IMR-90 (cell line): ENCODE data around the gene PRKAR1B. TPM values are rescaled to one million over a fixed set of nuclear protein-coding genes. Genes with fewer than 3 reads are reported as not detected.

Experiments
- ATAC-seq: fragments of 200-7000 bp; cut with Tn5 transposase; 2 replicates; pipeline ENCODE4 v1.9.1; 2020; ENCODE audit warnings: low read depth, mild to moderate bottlenecking, moderate library complexity
- BruUV-seq: library from RNA; stranded (reverse); fragments of 400-500 nt; replicated peaks from 2 replicates; lab custom pipeline; 2021; lab: Mats Ljungman, UMichigan
- CTCF ChIA-PET: fragments of 300-600 bp; formaldehyde crosslinking; extraction: SDS; loops from one replicate; lab custom pipeline; 2021; ENCODE audit warnings: antibody characterized with exemption; lab: Yijun Ruan, JAX
- POLR2A ChIA-PET: fragments of 300-600 bp; sonication (Branson Sonifier 250); formaldehyde crosslinking; loops from one replicate; lab custom pipeline; 2022; ENCODE audit warnings: antibody characterized with exemption; ENCODE audit not compliant: unreplicated experiment; lab: Charles Lee
- DNase-seq: peaks from one replicate; pipeline ENCODE4 v3.0.0; 2013
- H2AFZ ChIP-seq: replicated peaks from 2 replicates; pipeline ENCODE3; 2013; ENCODE audit warnings: low read length, mild to moderate bottlenecking; ENCODE audit not compliant: poor library complexity
- H2AK5ac ChIP-seq: 2 replicates; pipeline ENCODE4 v1.6.1; 2013; ENCODE audit warnings: low read depth, low read length, inconsistent platforms
- H2AK9ac ChIP-seq: replicated peaks from 2 replicates; pipeline ENCODE3; 2013; ENCODE audit warnings: mild to moderate bottlenecking, low read depth, low read length, moderate library complexity; ENCODE audit not compliant: poor library complexity
- H2BK120ac ChIP-seq: 2 replicates; pipeline ENCODE4 v1.6.1; 2013; ENCODE audit warnings: low read depth, low read length, inconsistent platforms
- H2BK15ac ChIP-seq: 3 replicates; pipeline ENCODE4 v1.6.1; 2013; ENCODE audit warnings: low read depth, low read length, inconsistent platforms
- H2BK20ac ChIP-seq: 2 replicates; pipeline ENCODE4 v1.6.1; 2013; ENCODE audit warnings: low read depth, mild to moderate bottlenecking, inconsistent platforms, low read length, moderate library complexity
- H2BK5ac ChIP-seq: 2 replicates; pipeline ENCODE4 v1.6.1; 2013; ENCODE audit warnings: mild to moderate bottlenecking, low read depth, low read length, inconsistent platforms; ENCODE audit not compliant: poor library complexity, severe bottlenecking
- H3K14ac ChIP-seq: replicated peaks from 2 replicates; pipeline ENCODE4 v1.6.1; 2013; ENCODE audit warnings: low read depth, low read length, inconsistent platforms
- H3K18ac ChIP-seq: 2 replicates; pipeline ENCODE4 v1.6.1; 2013; ENCODE audit warnings: low read depth, low read length, control low read depth
- H3K23ac ChIP-seq: 2 replicates; pipeline ENCODE4 v1.6.1; 2013; ENCODE audit warnings: low read depth, low read length, inconsistent platforms
- H3K27ac ChIP-seq: 2 replicates; pipeline ENCODE4 v1.5.1; 2013; ENCODE audit warnings: mild to moderate bottlenecking, control low read depth, low read length; ENCODE audit not compliant: insufficient read depth
- H3K27me3 ChIP-seq: 2 replicates; pipeline ENCODE4 v1.6.1; 2013; ENCODE audit warnings: low read length; ENCODE audit not compliant: control insufficient read depth, insufficient read depth
- H3K36me3 ChIP-seq: 2 replicates; pipeline ENCODE4 v1.6.1; 2013; ENCODE audit warnings: low read length, mixed read lengths; ENCODE audit not compliant: control insufficient read depth, insufficient read depth
- H3K4ac ChIP-seq: 2 replicates; pipeline ENCODE4 v1.6.1; 2013; ENCODE audit warnings: low read depth, low read length, inconsistent platforms
- H3K4me1 ChIP-seq: 2 replicates; pipeline ENCODE4 v1.6.1; 2013; ENCODE audit warnings: low read length, mixed read lengths; ENCODE audit not compliant: control insufficient read depth, insufficient read depth
- H3K4me2 ChIP-seq: 2 replicates; pipeline ENCODE4 v1.6.1; 2013; ENCODE audit warnings: low read depth, mild to moderate bottlenecking, control low read depth, low read length, moderate library complexity
- H3K4me3 ChIP-seq: 2 replicates; pipeline ENCODE4 v1.5.1; 2013; ENCODE audit warnings: low read depth, mild to moderate bottlenecking, control low read depth, low read length, moderate library complexity; ENCODE audit not compliant: insufficient read depth
- H3K56ac ChIP-seq: 2 replicates; pipeline ENCODE4 v1.6.1; 2013; ENCODE audit warnings: low read length, inconsistent platforms; ENCODE audit not compliant: insufficient read depth; ENCODE audit errors: extremely low read depth
- H3K79me1 ChIP-seq, 2 experiments: 2 replicates each; pipeline ENCODE4 v1.6.1; 2013; ENCODE audit warnings: low read length in 2 of 2, inconsistent platforms in 1 of 2, low read depth in 1 of 2
- H3K9ac ChIP-seq: 2 replicates; pipeline ENCODE4 v1.6.1; 2013; ENCODE audit warnings: low read depth, low read length, control low read depth
- H3K9me1 ChIP-seq: 2 replicates; pipeline ENCODE4 v1.6.1; 2013; ENCODE audit warnings: low read length, inconsistent platforms; ENCODE audit not compliant: insufficient read depth
- H3K9me3 ChIP-seq: 2 replicates; pipeline ENCODE4 v1.6.1; 2013; ENCODE audit warnings: low read length; ENCODE audit not compliant: control insufficient read depth, insufficient read depth
- H4K20me1 ChIP-seq: 2 replicates; pipeline ENCODE4 v1.6.1; 2013; ENCODE audit warnings: low read length, inconsistent platforms; ENCODE audit not compliant: insufficient read depth
- H4K5ac ChIP-seq: 2 replicates; pipeline ENCODE4 v1.6.1; 2013; ENCODE audit warnings: mild to moderate bottlenecking, low read depth, low read length, control low read depth
- H4K8ac ChIP-seq, 2 experiments: 2 replicates each; pipeline ENCODE4 v1.6.1; 2013; ENCODE audit warnings: low read depth in 2 of 2, low read length in 2 of 2, control low read depth in 1 of 2, inconsistent platforms in 1 of 2
- H4K91ac ChIP-seq: 2 replicates; pipeline ENCODE4 v1.6.1; 2013; ENCODE audit warnings: low read depth, low read length, inconsistent platforms; ENCODE audit not compliant: insufficient read depth
- BHLHE40 ChIP-seq: fragments of 150-350 bp; IDR thresholded peaks from 2 replicates; pipeline ENCODE4 v1.6.1; 2016; ENCODE audit warnings: mild to moderate bottlenecking, low read depth, low read length
- CEBPB ChIP-seq: IDR thresholded peaks from 2 replicates; pipeline ENCODE4 v1.6.1; 2012; ENCODE audit warnings: low read depth, low read length, improper control_type of control experiment
- CHD1 ChIP-seq: IDR thresholded peaks from 2 replicates; pipeline ENCODE4 v1.6.1; 2012; ENCODE audit warnings: low read depth, low read length, improper control_type of control experiment
- CTCF ChIP-seq: conservative IDR thresholded peaks from 2 replicates; pipeline ENCODE4 v1.5.1; 2012; ENCODE audit warnings: mild to moderate bottlenecking, low read depth, low read length, improper control_type of control experiment
- FOS ChIP-seq: fragments of 150-350 bp; IDR thresholded peaks from 2 replicates; pipeline ENCODE4 v1.6.1; 2016; ENCODE audit warnings: low read depth, low read length
- MAFK ChIP-seq: IDR thresholded peaks from 2 replicates; pipeline ENCODE4 v1.6.1; 2012; ENCODE audit warnings: low read depth, low read length, improper control_type of control experiment
- MAZ ChIP-seq: IDR thresholded peaks from 2 replicates; pipeline ENCODE4 v1.6.1; 2012; ENCODE audit warnings: low read depth, mild to moderate bottlenecking, low read length, improper control_type of control experiment, moderate library complexity, borderline replicate concordance
- POLR2A ChIP-seq: IDR thresholded peaks from 2 replicates; pipeline ENCODE4 v1.6.1; 2012; ENCODE audit warnings: mild to moderate bottlenecking, low read depth, low read length
- RAD21 ChIP-seq: IDR thresholded peaks from 2 replicates; pipeline ENCODE4 v1.6.1; 2012; ENCODE audit warnings: low read length, improper control_type of control experiment
- RCOR1 ChIP-seq: IDR thresholded peaks from 2 replicates; pipeline ENCODE4 v1.6.1; 2012; ENCODE audit warnings: mild to moderate bottlenecking, low read length, improper control_type of control experiment; ENCODE audit not compliant: insufficient replicate concordance
- RFX5 ChIP-seq: IDR thresholded peaks from 2 replicates; pipeline ENCODE4 v1.8.0; 2012; ENCODE audit warnings: low read depth, mild to moderate bottlenecking, low read length, moderate library complexity
- SMC3 ChIP-seq: fragments of 150-350 bp; IDR thresholded peaks from 2 replicates; pipeline ENCODE4 v1.6.1; 2016; ENCODE audit warnings: low read depth, mild to moderate bottlenecking, antibody characterized with exemption, low read length, moderate library complexity
- WGBS, 2 experiments: methylation state at CpG; one replicate each; pipeline versions ENCODE4 v1.1.5 to v1.1.7; 2013; ENCODE audit warnings: missing lambda C conversion rate in 2 of 2; ENCODE audit not compliant: insufficient read length in 1 of 2; ENCODE audit errors: extremely low coverage in 2 of 2; 5-methylcytosine and 5-hydroxymethylcytosine counted together
- dilution Hi-C: fragments of 300-500 bp; cut with HindIII; formaldehyde crosslinking; loops from one replicate; pipeline ENCODE4 v1.14.3; 2018; ENCODE audit warnings: low sequenced_read_pairs; ENCODE audit not compliant: unreplicated experiment
- in situ Hi-C: fragments of 300-500 bp; cut with MboI; formaldehyde crosslinking; loops from 3 replicates; pipeline ENCODE4 v1.14.3; 2019; ENCODE audit warnings: low sequenced_read_pairs, inconsistent platforms, mixed read lengths
- intact Hi-C: fragments of 100-400 bp; cut with micrococcal nuclease; formaldehyde crosslinking; loops from 2 replicates; pipeline ENCODE4 v1.10.0; 2022
- polyA plus RNA-seq, 3 experiments: library from polyadenylated mRNA; depleted of rRNA; stranded (reverse); fragments of >200 nt; gene quantifications; 2 replicates each; pipeline ENCODE4 v1.2.3, GENCODE V29; 2012; ENCODE audit warnings: low replicate concordance in 1 of 3
- total RNA-seq: library from RNA; depleted of rRNA; stranded (reverse); fragments of >200 nt; gene quantifications from 2 replicates; pipeline ENCODE4 v1.2.3, GENCODE V29; 2012
- TF ChIP-seq, protein P1 (sequence below): fragments of 150-350 bp; IDR thresholded peaks from 2 replicates; pipeline ENCODE4 v1.6.1; 2017; ENCODE audit warnings: mild to moderate bottlenecking, antibody characterized with exemption, low read length, low read depth

Gene PRKAR1B
- total and polyA plus RNA-seq, 2 of the 4 experiments (the other 2 are of a cell fraction) = 15.2 to 20.2 TPM

- TF ChIP-seq MAFK (no peak), MAZ (no peak), BHLHE40 (no peak), POLR2A (no peak), RAD21 (no peak), CTCF (no peak), FOS (no peak), RFX5 (no peak), RCOR1 (no peak), CEBPB (no peak), CHD1 (no peak), SMC3 (no peak)
- TF ChIP-seq, protein P1, sequence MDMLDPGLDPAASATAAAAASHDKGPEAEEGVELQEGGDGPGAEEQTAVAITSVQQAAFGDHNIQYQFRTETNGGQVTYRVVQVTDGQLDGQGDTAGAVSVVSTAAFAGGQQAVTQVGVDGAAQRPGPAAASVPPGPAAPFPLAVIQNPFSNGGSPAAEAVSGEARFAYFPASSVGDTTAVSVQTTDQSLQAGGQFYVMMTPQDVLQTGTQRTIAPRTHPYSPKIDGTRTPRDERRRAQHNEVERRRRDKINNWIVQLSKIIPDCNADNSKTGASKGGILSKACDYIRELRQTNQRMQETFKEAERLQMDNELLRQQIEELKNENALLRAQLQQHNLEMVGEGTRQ = no peak
- no peaks in the 10 kb centered on the region for H4K20me1 ChIP-seq
- no peak overlapping the region for H4K8ac ChIP-seq
- no peaks in the 10 kb centered on the region for H3K9me3 ChIP-seq
- no peak overlapping the region for H3K4me2 ChIP-seq
- H3K14ac ChIP-seq = no peak overlapping the region
- H3K56ac ChIP-seq = no peak overlapping the region
- H3K4me1 ChIP-seq = no peaks in the 10 kb centered on the region
- dilution Hi-C loops = no loop called here
- BruUV-seq = no TSS peak
- H3K4ac ChIP-seq = no peak overlapping the region
- H2AFZ ChIP-seq = no peak overlapping the region
- no peak overlapping the region for H4K5ac ChIP-seq
- H3K4me3 ChIP-seq = no peak overlapping the region
- WGBS, 2 experiments = 95% methylated on average over 17 of the region's 40 CpGs; no CpG with 5 or more reads in 1 of the 2 experiments
- no peak overlapping the region for H3K27ac ChIP-seq
- intact Hi-C loops = no loop called here
- no peak overlapping the region for H2BK120ac ChIP-seq
- POLR2A ChIA-PET = no interaction called here
- no peak overlapping the region for H3K23ac ChIP-seq
- H3K18ac ChIP-seq = no peak overlapping the region
- no peak overlapping the region for H3K9ac ChIP-seq
- no peak overlapping the region for H2BK15ac ChIP-seq
- H2AK5ac ChIP-seq = no peak overlapping the region
- no peak overlapping the region for H2AK9ac ChIP-seq
- H3K9me1 ChIP-seq = no peaks in the 10 kb centered on the region
- no peak overlapping the region for H2BK20ac ChIP-seq
- DNase-seq (no peak), ATAC-seq (no peak)
- peaks cover 4% of the 10 kb centered on the region for H3K36me3 ChIP-seq
- CTCF ChIA-PET = no interaction called here
- H4K91ac ChIP-seq = no peak overlapping the region
- no peaks in the 10 kb centered on the region for H3K79me1 ChIP-seq
- no peak overlapping the region for H2BK5ac ChIP-seq
- no peaks in the 10 kb centered on the region for H3K27me3 ChIP-seq
- in situ Hi-C loops = no loop called here
These were observed 50.7 kb downstream of the PRKAR1B start for GRCh38 chr7:676246-676971.
